ENCODE data around the gene TMC2. TPM values are rescaled to one million over a fixed set of nuclear protein-coding genes. Genes with fewer than 3 reads are reported as not detected.
"Not testable (repeated sequence)": the region's sequence is repeated elsewhere in the genome, so short reads cannot be mapped to it uniquely, and the experiment has no call there.

TMC2 gene
- not detected in 2 replicates for polyA plus RNA-seq (2011; rRNA removed)
- polyA plus RNA-seq (2012; cell fraction: cytosol; rRNA removed), result not detected in 2 replicates
- polyA plus RNA-seq (2012; cell fraction: nucleus; rRNA removed), result 0.02 TPM in 1 of 2 replicates, not detected in the other
- polyA plus RNA-seq (2017; fragmentation: RNase III; extraction: RNeasy Plus Mini Kit Qiagen cat#74134 plus additional on column Dnase treatment), result not detected in 3 replicates
- 0.15 TPM in 1 of 2 replicates, not detected in the other for polyA minus RNA-seq (2011; rRNA and poly(A)+ RNA removed)

DNA sequence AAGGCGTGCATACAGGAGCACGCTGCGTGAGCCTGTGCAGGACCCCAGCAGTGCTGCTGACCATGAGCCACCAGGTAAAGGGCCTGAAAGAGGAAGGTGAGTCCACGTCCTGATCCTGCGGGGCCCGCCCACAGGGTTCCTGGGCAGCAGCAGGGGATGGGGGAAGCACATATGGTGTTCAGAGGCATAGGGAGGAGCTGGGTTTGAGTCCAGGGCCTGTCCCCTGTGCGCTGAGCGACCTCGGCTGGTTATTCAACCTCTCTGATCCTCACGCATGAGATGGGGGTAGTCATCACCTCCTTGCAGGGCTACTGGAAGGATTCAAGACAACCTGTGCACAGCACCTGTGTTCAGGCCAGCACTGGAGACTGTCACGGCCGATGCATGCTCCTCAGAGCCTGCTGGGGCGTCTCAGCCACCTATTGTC is at the start of gene TMC2:
TSS of gene TMC2 (plus strand) at position 14 of the 427 bp plus-strand sequence. CDS start at position 63, 49 bp downstream.
- H3K4me3 ChIP-seq, result no peak within 1 kb of the TSS
- H3K9me3 ChIP-seq, result no peaks in the 10 kb centered on the region
- ATAC-seq (no peak), FAIRE-seq (no peak), DNase-seq (ENCODE audit: low read depth in 1 of 2, low spot score in 1 of 2) (no peak)
- no peak within 1 kb of the TSS for H3K27ac ChIP-seq
- POLR2A ChIA-PET, result no interaction called here
- CTCF ChIA-PET, result interaction anchor here (1.4 to 2.3 kb wide), 3 partner anchors 9 to 15 kb away, joined by 5 to 12 read pairs (median 7); no protein-coding TSS in a partner anchor
- 68% methylated on average over 12 of the region's 13 CpGs for WGBS (ENCODE audit: missing lambda C conversion rate)
- H3K4me2 ChIP-seq, result no peak within 1 kb of the TSS
- no peaks in the 10 kb centered on the region for H3K4me1 ChIP-seq
- TF ChIP-seq ZC3H11A (IDR thresholded peaks at IDR 0.05) (no peak), SREBF2 (IDR thresholded peaks at IDR 0.05) (no peak), KDM1A (IDR thresholded peaks at IDR 0.05; ENCODE audit: low read depth) (no peak), ZNF302 (CRISPR knock-in tag; IDR thresholded peaks at IDR 0.05) (no peak), BHLHE40 (IDR thresholded peaks at IDR 0.05; ENCODE audit: low read depth, low read length) (no peak), RCOR1 (IDR thresholded peaks at IDR 0.05; ENCODE audit: low read depth, low read length) (no peak), PHF8 (IDR thresholded peaks at IDR 0.05; ENCODE audit: borderline replicate concordance, low read depth) (no peak), PBX3 (IDR thresholded peaks at IDR 0.05) (no peak), CBX8 (IDR thresholded peaks at IDR 0.05) (no peak), SMC3 (IDR thresholded peaks at IDR 0.05) (no peak), NR3C1 (IDR thresholded peaks at IDR 0.05) (no peak)

DNA sequence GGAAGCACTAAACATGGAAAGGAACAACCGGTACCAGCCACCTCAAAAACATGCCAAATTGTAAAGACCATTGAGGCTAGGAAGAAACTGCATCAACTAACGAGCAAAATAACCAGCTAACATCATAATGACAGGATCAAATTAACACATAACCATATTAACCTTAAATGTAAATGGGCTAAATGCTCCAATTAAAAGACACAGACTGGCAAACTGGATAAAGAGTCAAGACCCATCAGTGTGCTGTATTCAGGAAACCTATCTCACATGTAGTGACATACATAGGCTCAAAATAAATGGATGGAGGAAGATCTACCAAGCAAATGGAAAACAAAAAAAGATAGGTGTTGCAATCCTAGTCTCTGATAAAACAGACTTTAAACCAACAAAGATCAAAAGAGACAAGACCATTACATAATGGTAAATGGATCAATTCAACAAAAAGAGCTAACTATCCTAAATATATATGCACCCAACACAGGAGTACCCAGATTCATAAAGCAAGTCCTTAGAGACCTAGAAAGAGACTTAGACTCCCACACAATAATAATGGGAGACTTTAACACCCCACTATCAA is 33.5 kb upstream of the TMC2 start:
- H3K27ac ChIP-seq; H3K4me1 ChIP-seq; CTCF ChIA-PET; H3K4me2 ChIP-seq; DNase-seq (ENCODE audit: low read depth in 1 of 2, low spot score in 1 of 2); H3K9me3 ChIP-seq; ATAC-seq; H3K4me3 ChIP-seq; POLR2A ChIA-PET; FAIRE-seq: not testable (repeated sequence)
- WGBS (ENCODE audit: missing lambda C conversion rate), result 94% methylated on average over 2 of the region's 2 CpGs

DNA sequence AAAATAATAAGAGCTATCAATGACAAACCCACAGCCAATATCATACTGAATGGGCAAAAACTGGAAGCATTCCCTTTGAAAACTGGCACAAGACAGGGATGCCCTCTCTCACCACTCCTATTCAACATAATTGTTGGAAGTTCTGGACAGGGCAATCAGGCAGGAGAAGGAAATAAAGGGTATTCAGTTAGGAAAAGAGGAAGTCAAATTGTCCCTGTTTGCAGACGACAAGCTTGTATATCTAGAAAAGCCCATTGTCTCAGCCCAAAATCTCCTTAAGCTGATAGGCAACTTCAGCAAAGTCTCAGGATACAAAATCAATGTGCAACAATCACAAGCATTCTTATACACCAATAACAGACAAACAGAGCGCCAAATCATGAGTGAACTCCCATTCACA is 31.6 kb upstream of the TMC2 start:
- H3K4me2 ChIP-seq; FAIRE-seq; H3K27ac ChIP-seq; H3K9me3 ChIP-seq; H3K4me3 ChIP-seq; DNase-seq (ENCODE audit: low read depth in 1 of 2, low spot score in 1 of 2); ATAC-seq; POLR2A ChIA-PET: not testable (repeated sequence)
- 97% methylated on average over 2 of the region's 2 CpGs for WGBS (ENCODE audit: missing lambda C conversion rate)
- H3K4me1 ChIP-seq, result peaks cover 10% of the 10 kb centered on the region
- CTCF ChIA-PET, result interaction anchor here (1.4 kb wide), 1 partner anchor 17 kb away, joined by 5 read pairs; no protein-coding TSS in a partner anchor

DNA sequence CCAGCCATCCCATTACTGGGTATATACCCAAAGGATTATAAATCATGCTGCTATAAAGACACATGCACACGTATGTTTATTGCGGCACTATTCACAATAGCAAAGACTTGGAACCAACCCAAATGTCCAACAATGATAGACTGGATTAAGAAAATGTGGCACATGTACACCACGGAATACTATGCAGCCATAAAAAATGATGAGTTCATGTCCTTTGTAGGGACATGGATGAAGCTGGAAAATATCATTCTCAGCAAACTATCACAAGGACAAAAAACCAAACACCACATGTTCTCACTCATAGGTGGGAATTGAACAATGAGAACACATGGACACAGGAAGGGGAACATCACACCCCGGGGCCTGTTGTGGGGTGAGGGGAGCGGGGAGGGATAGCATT is 29.9 kb upstream of the TMC2 start:
- H3K9me3 ChIP-seq; H3K4me2 ChIP-seq; H3K27ac ChIP-seq; DNase-seq (ENCODE audit: low read depth in 1 of 2, low spot score in 1 of 2); FAIRE-seq; ATAC-seq; POLR2A ChIA-PET; H3K4me3 ChIP-seq: not testable (repeated sequence)
- 92% methylated on average over 3 of the region's 5 CpGs for WGBS (ENCODE audit: missing lambda C conversion rate)
- peaks cover 12% of the 10 kb centered on the region for H3K4me1 ChIP-seq
- CTCF ChIA-PET, result interaction anchor here (0.8 to 9.6 kb wide), 3 partner anchors 16 to 289 kb away, joined by 3 to 149 read pairs (median 6); no protein-coding TSS in a partner anchor

DNA sequence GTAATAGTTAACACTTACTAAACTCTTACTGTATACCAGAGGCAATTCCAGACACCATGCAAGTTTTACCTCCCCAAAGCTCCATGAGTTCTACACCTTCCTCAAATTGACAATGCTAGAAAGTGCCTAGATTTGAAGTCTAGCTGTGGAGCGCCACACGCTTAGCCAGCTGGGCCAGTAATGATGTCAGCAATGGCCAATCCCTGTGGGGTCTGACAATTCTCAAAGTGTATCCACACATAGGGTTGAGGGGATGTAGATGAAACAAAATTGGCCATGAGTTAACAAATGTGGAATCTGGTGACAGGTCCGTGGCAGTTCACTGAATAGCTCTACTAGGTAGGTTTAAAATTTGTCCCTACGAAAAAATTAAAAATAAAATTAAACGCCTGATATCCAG is 28.9 kb upstream of the TMC2 start:
- WGBS (ENCODE audit: missing lambda C conversion rate), result 88% methylated on average over 5 of the region's 5 CpGs
- POLR2A ChIA-PET, result interaction anchor here (0.6 kb wide), 1 partner anchor 144 kb away, joined by 3 read pairs; no protein-coding TSS in a partner anchor
- Histone ChIP-seq H3K27ac (no peak overlapping the region; a peak in 2 of 6 replicates), H3K4me1 (peaks cover 12% of the 10 kb centered on the region), H3K9me3 (no peaks in the 10 kb centered on the region), H3K4me2 (peak overlapping the region; percentile 92), H3K4me3 (peak overlapping the region; percentile 68)
- no peak for TF ChIP-seq ZSCAN20 (CRISPR knock-in tag; IDR thresholded peaks at IDR 0.05)
- no peak for TF ChIP-seq HEYL (CRISPR knock-in tag; IDR thresholded peaks at IDR 0.05)
- TF ChIP-seq, protein P1, sequence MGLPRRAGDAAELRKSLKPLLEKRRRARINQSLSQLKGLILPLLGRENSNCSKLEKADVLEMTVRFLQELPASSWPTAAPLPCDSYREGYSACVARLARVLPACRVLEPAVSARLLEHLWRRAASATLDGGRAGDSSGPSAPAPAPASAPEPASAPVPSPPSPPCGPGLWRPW (IDR thresholded peaks at IDR 0.05), result no peak
- CTCF ChIA-PET, result interaction anchor here (0.7 to 9.6 kb wide), 7 partner anchors 15 to 290 kb away, joined by 3 to 149 read pairs (median 4); no protein-coding TSS in a partner anchor
- DNase-seq (ENCODE audit: low read depth in 1 of 2, low spot score in 1 of 2) (no peak), ATAC-seq (no peak), FAIRE-seq (no peak)
